Glutamatergic neuron (in vitro differentiated cells): ENCODE data around the gene NFKB1. TPM values are rescaled to one million over a fixed set of nuclear protein-coding genes. Genes with fewer than 3 reads are reported as not detected.

Source experiments
- DNase-seq: peaks from one replicate; pipeline ENCODE4 v3.0.0; 2022
- H3K27ac Mint-ChIP-seq: one replicate; pipeline ENCODE4 v1.8.0; 2020; ENCODE audit warnings: mild to moderate bottlenecking, mixed read lengths, inconsistent platforms; ENCODE audit not compliant: unreplicated experiment
- H3K27me3 Mint-ChIP-seq: one replicate; pipeline ENCODE4 v1.8.0; 2020; ENCODE audit warnings: mild to moderate bottlenecking, moderate library complexity, mixed read lengths, inconsistent platforms; ENCODE audit not compliant: unreplicated experiment
- H3K36me3 Mint-ChIP-seq: one replicate; pipeline ENCODE4 v1.8.0; 2020; ENCODE audit warnings: mild to moderate bottlenecking, mixed read lengths, inconsistent platforms; ENCODE audit not compliant: unreplicated experiment
- H3K4me1 Mint-ChIP-seq: one replicate; pipeline ENCODE4 v1.8.0; 2020; ENCODE audit warnings: mild to moderate bottlenecking, low read depth, mixed read lengths, inconsistent platforms; ENCODE audit not compliant: unreplicated experiment
- H3K4me3 Mint-ChIP-seq: one replicate; pipeline ENCODE4 v1.8.0; 2020; ENCODE audit warnings: mild to moderate bottlenecking, mixed read lengths, inconsistent platforms; ENCODE audit not compliant: unreplicated experiment
- H3K9me3 Mint-ChIP-seq: one replicate; pipeline ENCODE4 v1.8.0; 2020; ENCODE audit warnings: mild to moderate bottlenecking, moderate library complexity, mixed read lengths, inconsistent platforms; ENCODE audit not compliant: unreplicated experiment
- total RNA-seq: library from RNA; stranded (reverse); fragmentation: NEBNext Ultra II Directional; extraction: Animal tissue kit (Norgen Biotek cat#: 25700); gene quantifications from one replicate; pipeline ENCODE4 v1.2.1, GENCODE V29; 2021; ENCODE audit not compliant: unreplicated experiment
- TF ChIP-seq, protein P1 (sequence below): fragments of 200-600 bp; sonication (generic); IDR thresholded peaks from one replicate; pipeline ENCODE4 v1.5.0; 2021; ENCODE audit not compliant: partially characterized antibody, unreplicated experiment

Gene NFKB1
- total RNA-seq, 1 donor from 2014 or later = 3.2 TPM

- H3K4me1 Mint-ChIP-seq = no peaks in the 10 kb centered on the region
- TF ChIP-seq, protein P1, sequence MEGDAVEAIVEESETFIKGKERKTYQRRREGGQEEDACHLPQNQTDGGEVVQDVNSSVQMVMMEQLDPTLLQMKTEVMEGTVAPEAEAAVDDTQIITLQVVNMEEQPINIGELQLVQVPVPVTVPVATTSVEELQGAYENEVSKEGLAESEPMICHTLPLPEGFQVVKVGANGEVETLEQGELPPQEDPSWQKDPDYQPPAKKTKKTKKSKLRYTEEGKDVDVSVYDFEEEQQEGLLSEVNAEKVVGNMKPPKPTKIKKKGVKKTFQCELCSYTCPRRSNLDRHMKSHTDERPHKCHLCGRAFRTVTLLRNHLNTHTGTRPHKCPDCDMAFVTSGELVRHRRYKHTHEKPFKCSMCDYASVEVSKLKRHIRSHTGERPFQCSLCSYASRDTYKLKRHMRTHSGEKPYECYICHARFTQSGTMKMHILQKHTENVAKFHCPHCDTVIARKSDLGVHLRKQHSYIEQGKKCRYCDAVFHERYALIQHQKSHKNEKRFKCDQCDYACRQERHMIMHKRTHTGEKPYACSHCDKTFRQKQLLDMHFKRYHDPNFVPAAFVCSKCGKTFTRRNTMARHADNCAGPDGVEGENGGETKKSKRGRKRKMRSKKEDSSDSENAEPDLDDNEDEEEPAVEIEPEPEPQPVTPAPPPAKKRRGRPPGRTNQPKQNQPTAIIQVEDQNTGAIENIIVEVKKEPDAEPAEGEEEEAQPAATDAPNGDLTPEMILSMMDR = no peak
- H3K27ac Mint-ChIP-seq = no peak overlapping the region
- H3K36me3 Mint-ChIP-seq = no peaks in the 10 kb centered on the region
- H3K27me3 Mint-ChIP-seq = no peaks in the 10 kb centered on the region
- no peak for DNase-seq
- no peak overlapping the region for H3K4me3 Mint-ChIP-seq
- no peaks in the 10 kb centered on the region for H3K9me3 Mint-ChIP-seq
These were observed 59.6 kb downstream of the NFKB1 start for GRCh38 chr4:102560571-102561341.

- Mint-ChIP-seq H3K27ac (no peak overlapping the region), H3K27me3 (no peaks in the 10 kb centered on the region), H3K4me3 (no peak overlapping the region), H3K4me1 (no peaks in the 10 kb centered on the region), H3K9me3 (no peaks in the 10 kb centered on the region), H3K36me3 (no peaks in the 10 kb centered on the region)
- no peak for DNase-seq
- TF ChIP-seq, protein P1 = no peak
These were observed 61.8 kb downstream of the NFKB1 start for GRCh38 chr4:102563000-102563399.

- no peaks in the 10 kb centered on the region for H3K36me3 Mint-ChIP-seq
- H3K4me1 Mint-ChIP-seq = no peaks in the 10 kb centered on the region
- no peak for DNase-seq
- no peaks in the 10 kb centered on the region for H3K9me3 Mint-ChIP-seq
- no peaks in the 10 kb centered on the region for H3K27me3 Mint-ChIP-seq
- no peak overlapping the region for H3K27ac Mint-ChIP-seq
- TF ChIP-seq, protein P1 = no peak
- no peak overlapping the region for H3K4me3 Mint-ChIP-seq
These were observed 63.4 kb downstream of the NFKB1 start for GRCh38 chr4:102564399-102565059.

DNA sequence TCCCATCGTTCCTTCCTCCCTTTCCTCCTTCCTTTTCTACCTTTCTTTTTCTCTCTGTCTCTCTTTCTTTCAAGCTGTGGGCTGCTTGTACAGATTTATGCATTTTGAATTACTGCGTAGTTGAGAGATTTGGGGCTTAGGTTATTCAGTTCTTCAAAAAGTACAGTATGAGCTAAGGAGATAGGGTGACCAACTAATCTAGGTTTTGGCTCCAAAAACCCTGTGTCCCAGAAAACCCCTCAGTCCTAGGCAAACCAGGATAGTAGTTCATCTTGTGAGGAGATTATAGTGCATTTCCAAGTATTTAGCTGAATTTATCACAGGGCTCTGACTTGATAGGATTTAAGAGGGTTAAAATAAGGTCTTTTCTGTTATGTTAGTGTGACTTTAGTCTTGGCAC is 64.5 kb downstream of the NFKB1 start:
- H3K4me1 Mint-ChIP-seq = no peaks in the 10 kb centered on the region
- no peaks in the 10 kb centered on the region for H3K36me3 Mint-ChIP-seq
- no peak for DNase-seq
- no peak overlapping the region for H3K4me3 Mint-ChIP-seq
- H3K27ac Mint-ChIP-seq = no peak overlapping the region
- TF ChIP-seq, protein P1 = no peak
- no peaks in the 10 kb centered on the region for H3K9me3 Mint-ChIP-seq
- H3K27me3 Mint-ChIP-seq = no peaks in the 10 kb centered on the region

- no peak for DNase-seq
- Mint-ChIP-seq H3K36me3 (no peaks in the 10 kb centered on the region), H3K4me1 (no peaks in the 10 kb centered on the region), H3K9me3 (no peaks in the 10 kb centered on the region), H3K27ac (no peak overlapping the region), H3K27me3 (no peaks in the 10 kb centered on the region), H3K4me3 (no peak overlapping the region)
- TF ChIP-seq, protein P1 = no peak
These were observed 65.3 kb downstream of the NFKB1 start for GRCh38 chr4:102566426-102566825.
